Fibroblast of skin of right biceps (primary cell): Measurements from ENCODE around the gene CALHM2.

Experiments used
- DNase-seq: peaks from one replicate; pipeline ENCODE4 v3.0.0-alpha.2; 2013

Gene CALHM2

DNA sequence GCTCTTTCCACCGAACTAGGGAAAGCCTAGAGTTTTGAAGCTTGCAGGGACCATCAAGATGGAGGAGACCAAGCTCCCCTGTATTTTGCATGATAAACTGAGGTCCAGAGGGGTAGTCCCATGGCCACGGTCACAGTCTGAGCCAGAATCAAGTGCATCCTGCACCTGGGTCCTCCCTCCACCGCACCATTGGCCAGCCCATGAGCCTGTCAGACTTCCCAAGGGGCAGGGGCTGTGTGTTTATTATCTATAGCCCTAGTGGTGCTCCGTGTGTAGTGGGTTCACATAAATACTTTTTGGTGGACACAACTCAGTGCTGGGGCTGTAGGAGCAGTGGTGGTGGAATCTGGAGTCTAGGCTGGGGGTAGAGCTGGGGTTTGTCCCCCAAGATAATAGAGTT, 23.3 kb upstream of the CALHM2 start:
- DNase-seq: no peak

DNA sequence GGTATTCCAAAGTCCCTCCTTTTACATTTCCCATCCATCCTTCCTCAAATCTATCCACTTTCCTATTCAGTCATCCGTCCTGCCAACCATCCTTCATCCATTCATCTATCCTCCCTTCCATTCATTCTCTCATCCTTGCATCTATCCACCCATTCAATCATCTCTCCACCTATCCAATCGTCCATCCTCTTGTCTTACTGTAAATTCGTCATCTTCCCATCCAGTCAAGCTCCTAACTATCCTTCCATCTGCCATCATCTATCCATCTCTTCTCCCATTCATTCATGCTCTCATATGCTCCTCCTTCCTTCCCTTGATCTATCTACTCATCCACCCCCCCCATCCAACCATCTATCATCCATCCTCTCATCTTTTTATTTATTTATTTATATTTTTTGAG, 21.9 kb upstream of the CALHM2 start:
- DNase-seq: no peak

- no peak for DNase-seq
These were observed 21.1 kb upstream of the CALHM2 start for GRCh38 chr10:103473261-103473671.

DNA sequence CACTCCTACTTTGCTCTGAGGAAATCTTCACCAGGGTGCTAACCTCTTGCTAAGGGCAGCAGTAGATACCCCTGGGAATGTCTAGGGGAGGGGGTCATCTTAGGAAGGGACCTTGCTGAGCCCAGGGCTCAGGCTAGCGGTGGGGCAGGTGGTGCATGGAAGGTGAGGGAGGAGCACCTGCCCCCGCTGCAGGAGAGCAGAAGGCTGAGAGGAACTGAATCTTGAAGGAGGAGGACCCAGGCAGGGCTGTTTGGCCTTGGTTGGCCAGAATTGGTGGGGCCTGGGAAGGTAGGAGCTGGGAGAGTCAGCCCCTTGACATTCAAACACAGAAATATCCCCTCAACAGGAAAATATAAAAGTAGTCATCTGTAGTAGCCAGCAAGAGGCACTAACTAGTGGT, 19.8 kb upstream of the CALHM2 start:
- DNase-seq: no peak

- peak; percentile 49 for DNase-seq
These were observed 18.8 kb upstream of the CALHM2 start for GRCh38 chr10:103470761-103471653.

GRCh38 chr10:103469201-103469600, 17.0 kb upstream of the CALHM2 start:
- DNase-seq: no peak

DNA sequence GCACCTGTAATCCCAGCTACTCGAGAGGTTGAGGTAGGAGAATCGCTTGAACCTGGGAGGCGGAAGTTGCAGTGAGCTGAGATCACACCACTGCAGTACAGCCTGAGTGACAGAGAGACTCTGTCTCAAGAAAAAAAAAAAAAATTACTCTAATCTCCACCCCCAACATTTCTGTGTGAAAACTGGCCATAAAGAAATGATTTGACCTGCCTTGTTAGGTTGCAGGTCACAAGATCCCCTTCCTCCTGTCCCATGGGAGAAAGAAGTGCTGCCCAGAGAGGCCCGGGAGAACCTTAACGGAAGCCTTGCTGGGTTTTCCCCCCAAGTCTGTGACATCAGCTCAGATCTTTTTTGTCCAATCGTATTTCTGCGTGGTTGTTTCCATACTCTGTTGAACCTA, 15.2 kb upstream of the CALHM2 start:
- no peak for DNase-seq

- DNase-seq: no peak
These were observed 14.6 kb upstream of the CALHM2 start for GRCh38 chr10:103466734-103467133.

DNA sequence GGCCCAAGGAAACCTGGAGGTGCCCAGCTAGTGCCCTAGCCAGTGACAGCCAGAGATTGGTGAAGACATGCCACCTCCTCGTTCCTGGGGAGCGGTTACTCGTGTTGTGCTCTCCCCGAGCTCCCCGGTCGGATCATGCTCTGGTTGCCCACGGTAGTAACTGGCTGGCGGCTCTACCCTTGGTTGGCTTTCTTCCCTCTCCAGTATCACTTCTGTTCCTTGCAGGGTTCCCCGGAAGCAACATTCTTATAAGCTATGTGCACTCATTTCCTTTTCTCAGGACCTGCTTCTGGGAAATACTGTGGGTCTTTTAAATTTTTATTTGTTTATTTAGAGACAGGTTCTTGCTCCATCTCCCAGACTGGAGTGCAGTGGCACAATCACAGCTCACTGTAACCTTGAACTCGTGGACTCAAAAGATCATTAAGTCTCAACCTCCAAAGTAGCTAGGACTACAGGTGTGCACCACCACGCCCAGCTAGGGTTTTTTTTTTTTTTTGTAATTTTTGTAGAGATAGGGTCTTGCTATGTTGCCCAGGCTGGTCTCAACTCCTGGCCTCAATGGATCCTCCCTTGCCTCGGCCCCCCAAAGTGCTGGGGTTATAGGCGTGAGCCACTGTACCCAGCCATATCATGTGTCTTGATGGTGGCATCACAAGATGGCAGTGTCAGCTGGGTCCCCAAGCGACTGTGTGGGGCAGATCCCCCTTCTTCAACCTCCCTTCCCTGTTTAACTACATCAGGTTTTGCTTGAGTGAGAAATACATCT, 13.4 kb upstream of the CALHM2 start:
- DNase-seq: no peak

GRCh38 chr10:103463499-103463898, 11.3 kb upstream of the CALHM2 start:
- no peak for DNase-seq

GRCh38 chr10:103459615-103460014, 7.4 kb upstream of the CALHM2 start:
- DNase-seq: no peak

DNA sequence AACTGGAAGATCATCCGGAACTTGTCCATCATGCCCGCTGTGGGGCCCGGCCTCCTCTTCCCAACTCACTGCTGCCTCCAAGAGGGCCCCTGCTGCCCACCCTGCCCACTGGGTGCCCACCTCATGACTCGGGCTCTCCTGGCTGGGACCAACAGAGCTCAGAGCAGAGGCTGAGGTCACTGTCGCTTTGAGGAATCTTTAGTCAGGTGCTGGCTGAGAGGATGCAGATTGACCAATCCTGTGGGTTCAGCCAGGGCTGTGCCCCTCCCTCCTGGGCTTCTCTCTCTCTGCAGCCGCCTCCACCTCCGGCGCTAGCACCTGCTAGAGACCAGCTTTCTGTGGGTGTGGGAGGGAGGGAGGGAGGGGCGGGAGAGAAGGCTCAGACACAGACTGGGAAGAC, 6.5 kb upstream of the CALHM2 start, which contains the start of gene CALHM1:
Gene CALHM1, minus strand, starts transcription at position 181 of the 400 bp plus-strand sequence. Its CDS starts 149 bp downstream, at position 32.
- no peak for DNase-seq

- DNase-seq: no peak
These were observed 5.9 kb upstream of the CALHM2 start for GRCh38 chr10:103457896-103458583.

DNA sequence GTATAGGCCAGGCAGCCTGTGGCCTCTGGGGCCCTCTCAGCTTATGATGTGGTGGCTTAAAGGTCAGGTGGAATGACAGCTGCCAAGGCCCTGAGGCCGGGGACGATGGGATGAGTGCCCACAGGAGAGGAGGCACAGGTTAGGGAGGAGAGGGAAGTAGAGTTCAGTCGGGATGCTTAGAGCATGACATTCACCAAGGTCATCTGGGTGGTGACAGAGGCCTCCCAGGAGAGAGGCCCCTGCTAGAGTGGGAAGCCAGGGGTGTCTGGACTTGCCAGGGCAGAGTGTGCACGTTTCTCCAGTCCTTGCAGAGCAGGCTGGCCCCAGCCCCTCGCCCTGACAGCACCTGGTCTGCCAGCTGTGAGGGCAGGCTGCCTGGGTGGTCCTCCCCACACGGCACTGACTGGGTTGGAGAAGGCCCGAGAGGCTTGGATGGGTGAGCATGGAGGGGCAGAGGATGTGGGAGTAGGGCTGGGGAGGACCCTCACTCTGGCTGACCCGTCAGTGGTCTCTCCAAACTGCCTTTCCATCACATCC, 5.1 kb upstream of the CALHM2 start:
- no peak for DNase-seq

DNA sequence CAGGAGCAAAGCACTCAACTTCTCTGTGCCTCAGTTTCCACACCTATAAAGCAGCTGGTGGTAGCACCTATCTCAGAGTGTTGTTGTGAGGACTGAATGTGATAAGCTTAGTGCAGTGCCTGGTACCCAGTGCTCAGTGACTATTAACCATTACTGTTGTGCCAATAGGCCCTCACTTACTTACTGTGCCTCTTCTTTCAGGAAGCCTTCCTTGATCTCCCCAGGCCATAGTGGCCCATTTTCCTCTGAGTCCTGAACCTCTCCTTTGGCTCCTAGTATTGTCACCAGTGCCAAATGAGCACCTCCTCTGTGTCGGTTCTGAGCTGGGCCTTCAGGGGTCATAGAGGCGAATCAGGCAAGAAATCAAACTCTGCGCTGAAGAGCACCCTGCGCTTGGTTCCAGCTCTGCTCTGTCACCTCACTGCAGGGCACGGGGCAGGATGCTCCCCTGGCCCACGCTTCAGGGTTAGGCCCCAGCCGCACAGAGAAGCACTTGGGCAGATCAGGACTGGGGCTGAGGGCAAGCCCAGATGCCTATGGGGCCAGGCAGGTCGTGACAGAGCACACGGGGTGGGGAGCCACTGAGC, 4.0 kb upstream of the CALHM2 start:
- DNase-seq: no peak

DNA sequence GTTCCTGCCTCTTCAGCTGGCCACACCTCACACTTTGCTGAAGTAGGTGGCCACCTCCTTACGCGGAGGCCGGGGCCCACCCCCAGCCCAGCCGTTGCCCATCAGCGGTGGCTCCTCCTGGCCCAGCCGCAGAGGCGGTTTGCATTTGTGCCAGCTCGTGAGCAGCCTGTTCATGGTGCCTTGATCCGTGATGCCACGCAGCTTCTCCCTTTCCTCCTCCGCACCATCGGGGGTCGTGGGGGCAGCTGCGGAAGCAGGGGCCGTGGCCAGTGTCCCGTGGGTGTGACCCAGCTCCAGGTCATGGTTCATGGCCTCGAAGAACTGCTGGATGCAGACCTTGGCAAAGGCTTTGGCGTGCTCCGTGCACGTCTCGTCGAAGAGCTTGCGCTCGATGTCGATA, 3.1 kb upstream of the CALHM2 start:
- DNase-seq: no peak

GRCh38 chr10:103454026-103454425, 1.9 kb upstream of the CALHM2 start:
- DNase-seq: no peak

DNA sequence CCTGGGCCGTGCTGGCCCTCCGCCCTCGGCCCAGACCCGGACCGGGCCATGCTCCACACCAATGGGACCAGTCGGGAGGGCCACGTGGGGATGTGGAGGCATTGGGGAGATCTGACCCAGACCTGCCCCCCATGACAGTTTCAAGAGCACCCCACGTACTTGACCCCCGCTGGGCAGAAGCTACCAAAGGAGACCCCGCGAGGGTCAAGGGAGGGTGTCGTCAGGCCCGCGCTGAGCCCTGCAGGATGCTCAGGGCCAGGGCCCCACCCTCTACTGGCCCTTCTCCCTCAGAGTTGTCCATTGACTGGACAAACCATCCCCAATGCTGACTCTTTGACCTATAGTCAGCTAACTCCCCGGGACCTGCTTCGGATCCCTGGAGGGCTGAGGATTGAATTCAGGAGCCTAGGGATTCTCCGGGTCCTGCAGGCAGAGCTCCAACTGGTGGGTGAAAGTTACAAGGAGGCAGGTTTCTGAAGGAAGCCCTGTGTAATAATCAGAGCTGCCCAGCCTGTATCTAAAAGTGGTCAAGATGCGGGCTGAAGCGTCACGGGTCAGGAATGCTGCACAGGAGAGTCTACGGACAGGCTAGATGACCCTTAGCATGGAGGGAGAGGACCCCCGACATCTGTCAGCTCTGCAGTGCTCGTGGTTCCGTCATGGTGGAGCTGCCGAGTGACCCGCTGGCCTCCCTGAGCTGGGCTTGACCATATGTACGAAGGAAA, 498 bp upstream of the CALHM2 start:
- DNase-seq: no peak

- DNase-seq: peak; percentile 54
These were observed 918 bp downstream of the CALHM2 start for GRCh38 chr10:103451091-103451813.

DNA sequence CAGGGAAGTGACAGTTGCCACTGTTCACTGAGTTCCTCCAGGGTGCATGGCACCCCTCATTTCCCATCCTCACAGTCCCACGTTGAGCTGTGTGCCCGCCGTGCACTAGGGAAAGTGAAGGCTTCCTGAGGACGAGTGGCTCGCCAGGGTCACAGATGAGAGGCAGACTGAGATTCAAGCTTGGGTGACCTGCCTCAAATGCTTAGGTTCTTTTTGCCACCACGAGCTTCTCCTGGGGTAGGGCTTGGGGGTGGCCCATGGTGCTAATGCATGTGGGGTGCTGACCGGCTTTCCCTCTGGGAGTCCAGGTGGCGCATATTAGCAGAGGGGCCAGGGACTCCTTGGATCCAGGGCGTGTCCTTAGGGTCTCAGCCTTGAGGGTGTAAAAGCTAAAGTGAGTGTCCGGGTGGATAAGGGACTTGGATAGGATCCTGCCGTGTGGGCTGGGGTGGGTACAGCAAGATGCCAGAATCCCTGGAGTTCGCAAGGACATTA, 1.9 kb downstream of the CALHM2 start:
- no peak for DNase-seq
